PC-9 (cell line): ENCODE results near the gene PLD6. TPM values are rescaled to one million over a fixed set of nuclear protein-coding genes. Genes with fewer than 3 reads are reported as not detected.

ENCODE experiments used
- BruUV-seq: library from RNA; stranded (reverse); fragments of 400-500 nt; replicated peaks from 2 replicates; lab custom pipeline; 2021; lab: Mats Ljungman, UMichigan
- CTCF ChIA-PET: fragments of 300-600 bp; sonication (Branson Sonifier 250); formaldehyde crosslinking; loops from one replicate; lab custom pipeline; 2022; ENCODE audit warnings: antibody characterized with exemption; lab: Charles Lee
- POLR2A ChIA-PET: fragments of 300-600 bp; sonication (Branson Sonifier 250); formaldehyde crosslinking; loops from one replicate; lab custom pipeline; 2022; ENCODE audit warnings: antibody characterized with exemption; ENCODE audit not compliant: unreplicated experiment; lab: Charles Lee
- DNase-seq, 2 experiments: peaks; one replicate each; pipeline versions ENCODE4 v3.0.0 to v3.0.0-alpha.2; 2015 to 2022; ENCODE audit warnings: mixed read lengths in 1 of 2
- H2AFZ ChIP-seq: fragments of 200-600 bp; sonication (generic); 2 replicates; pipeline ENCODE4 v1.8.1; 2017; ENCODE audit warnings: antibody characterized with exemption
- H3F3A ChIP-seq: fragments of 200-600 bp; sonication (generic); 2 replicates; pipeline ENCODE4 v1.8.1; 2017; ENCODE audit warnings: antibody characterized with exemption, mild to moderate bottlenecking, low read depth; ENCODE audit not compliant: insufficient read depth
- H3K27ac ChIP-seq: fragments of 200-600 bp; sonication (generic); 2 replicates; pipeline ENCODE4 v1.6.1; 2016; ENCODE audit warnings: mixed run types
- H3K27me3 ChIP-seq: fragments of 200-600 bp; sonication (generic); 2 replicates; pipeline ENCODE4 v1.6.1; 2016; ENCODE audit warnings: low read depth, mixed run types; ENCODE audit not compliant: insufficient read depth
- H3K36me3 ChIP-seq: fragments of 200-600 bp; sonication (generic); 2 replicates; pipeline ENCODE4 v1.6.1; 2016; ENCODE audit warnings: low read depth, mixed run types
- H3K4me1 ChIP-seq: fragments of 200-600 bp; sonication (generic); replicated peaks from 2 replicates; pipeline ENCODE4 v1.6.1; 2016; ENCODE audit warnings: mixed run types; ENCODE audit not compliant: insufficient read depth
- H3K4me2 ChIP-seq: fragments of 200-600 bp; sonication (generic); 2 replicates; pipeline ENCODE4 v1.6.1; 2017; ENCODE audit warnings: mixed run types
- H3K4me3 ChIP-seq: fragments of 200-600 bp; sonication (generic); 2 replicates; pipeline ENCODE4 v1.6.1; 2016; ENCODE audit warnings: mixed run types
- H3K79me2 ChIP-seq: fragments of 200-600 bp; sonication (generic); 2 replicates; pipeline ENCODE4 v1.6.1; 2017; ENCODE audit warnings: low read depth, mixed run types
- H3K9me2 ChIP-seq: fragments of 200-600 bp; sonication (generic); 2 replicates; pipeline ENCODE4 v1.8.1; 2017; ENCODE audit warnings: mild to moderate bottlenecking; ENCODE audit not compliant: insufficient read depth
- H3K9me3 ChIP-seq: fragments of 200-600 bp; sonication (generic); 2 replicates; pipeline ENCODE4 v1.8.1; 2016; ENCODE audit warnings: low read depth; ENCODE audit not compliant: insufficient read depth
- H4K20me1 ChIP-seq: fragments of 200-600 bp; sonication (generic); 2 replicates; pipeline ENCODE4 v1.8.1; 2017; ENCODE audit not compliant: insufficient read depth
- EZH2 ChIP-seq: fragments of 200-600 bp; sonication (generic); IDR thresholded peaks from 2 replicates; pipeline ENCODE4 v1.8.0; 2017; ENCODE audit warnings: antibody characterized with exemption, low read depth
- intact Hi-C: fragments of 100-400 bp; cut with micrococcal nuclease; formaldehyde crosslinking; loops from one replicate; pipeline ENCODE4 v1.10.0; 2022; ENCODE audit not compliant: unreplicated experiment
- total RNA-seq: library from RNA; stranded (reverse); gene quantifications from 2 replicates; pipeline ENCODE4 v1.2.3, GENCODE V29; 2021
- TF ChIP-seq, protein P1 (sequence below): fragments of 200-600 bp; sonication (generic); conservative IDR thresholded peaks from 2 replicates; pipeline ENCODE4 v1.6.1; 2017; ENCODE audit warnings: mixed run types, antibody characterized with exemption, mild to moderate bottlenecking, moderate library complexity

The PLD6 gene
- total RNA-seq, 1 experiment from 2014 or later: 4.1 TPM

DNA sequence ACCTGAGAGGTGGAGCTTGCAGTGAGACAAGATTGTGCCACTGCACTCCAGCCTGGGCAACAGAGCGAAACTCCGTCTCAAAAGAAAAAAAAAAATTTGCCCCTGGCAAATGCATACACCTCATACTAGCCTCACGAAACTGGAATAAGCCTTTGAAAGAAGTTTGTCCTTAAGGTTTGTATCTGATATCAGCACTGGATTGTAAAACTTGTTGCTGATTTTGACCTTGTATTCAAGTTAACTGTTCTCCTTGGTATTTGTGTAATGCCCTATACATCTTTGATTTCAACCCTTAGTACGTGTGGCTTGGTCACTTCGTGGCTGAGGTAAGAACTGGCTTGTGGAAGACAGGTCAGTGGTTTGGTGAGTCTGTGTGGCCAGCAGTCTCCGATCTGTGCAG is 37.0 kb upstream of the PLD6 start:
- Histone ChIP-seq H3K9me2 (no peaks in the 10 kb centered on the region), H2AFZ (no peak overlapping the region), H3K4me2 (no peak overlapping the region), H3K27ac (no peak overlapping the region), H3K4me3 (no peak overlapping the region), H3K79me2 (no peaks in the 10 kb centered on the region), H3K36me3 (peaks cover 22% of the 10 kb centered on the region; the same call in 1 of the 2 replicates), H4K20me1 (0 out of 2 replicates have a peak, but pooled peaks cover 7% of the 10 kb centered on the region), H3K4me1 (peaks cover 6% of the 10 kb centered on the region; the same call in 1 of the 2 replicates), H3K27me3 (no peaks in the 10 kb centered on the region), H3K9me3 (no peaks in the 10 kb centered on the region), H3F3A (peaks cover 17% of the 10 kb centered on the region)
- POLR2A ChIA-PET: no interaction called here
- CTCF ChIA-PET: interaction anchor here (0.7 kb wide), 1 partner anchor 149 kb away, joined by 3 read pairs; no protein-coding TSS in a partner anchor
- BruUV-seq: no TSS peak
- TF ChIP-seq, protein P1, sequence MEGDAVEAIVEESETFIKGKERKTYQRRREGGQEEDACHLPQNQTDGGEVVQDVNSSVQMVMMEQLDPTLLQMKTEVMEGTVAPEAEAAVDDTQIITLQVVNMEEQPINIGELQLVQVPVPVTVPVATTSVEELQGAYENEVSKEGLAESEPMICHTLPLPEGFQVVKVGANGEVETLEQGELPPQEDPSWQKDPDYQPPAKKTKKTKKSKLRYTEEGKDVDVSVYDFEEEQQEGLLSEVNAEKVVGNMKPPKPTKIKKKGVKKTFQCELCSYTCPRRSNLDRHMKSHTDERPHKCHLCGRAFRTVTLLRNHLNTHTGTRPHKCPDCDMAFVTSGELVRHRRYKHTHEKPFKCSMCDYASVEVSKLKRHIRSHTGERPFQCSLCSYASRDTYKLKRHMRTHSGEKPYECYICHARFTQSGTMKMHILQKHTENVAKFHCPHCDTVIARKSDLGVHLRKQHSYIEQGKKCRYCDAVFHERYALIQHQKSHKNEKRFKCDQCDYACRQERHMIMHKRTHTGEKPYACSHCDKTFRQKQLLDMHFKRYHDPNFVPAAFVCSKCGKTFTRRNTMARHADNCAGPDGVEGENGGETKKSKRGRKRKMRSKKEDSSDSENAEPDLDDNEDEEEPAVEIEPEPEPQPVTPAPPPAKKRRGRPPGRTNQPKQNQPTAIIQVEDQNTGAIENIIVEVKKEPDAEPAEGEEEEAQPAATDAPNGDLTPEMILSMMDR: no peak
- no peak for TF ChIP-seq EZH2
- no peak for DNase-seq
- intact Hi-C loops: no loop called here

DNA sequence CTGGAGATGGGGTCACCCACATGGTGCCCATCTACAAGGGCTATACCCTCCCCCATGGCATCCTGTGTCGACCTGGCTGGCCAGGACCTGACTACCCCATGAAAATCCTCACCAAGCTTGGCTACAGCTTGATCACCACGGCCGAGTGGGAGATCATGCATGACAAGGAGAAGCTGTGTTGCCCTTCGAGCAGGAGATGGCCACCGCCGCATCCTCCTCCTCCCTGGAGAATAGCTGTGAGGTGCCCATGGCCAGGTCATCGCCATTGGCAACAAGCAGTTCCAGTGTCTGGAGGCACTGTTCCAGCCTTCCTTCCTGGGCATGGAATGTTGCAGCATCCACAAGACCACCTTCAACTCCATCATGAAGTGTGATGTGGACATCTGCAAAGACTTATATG is 36.1 kb upstream of the PLD6 start:
- Histone ChIP-seq H3K79me2 (no peaks in the 10 kb centered on the region), H3K4me2 (no peak overlapping the region), H3K4me3 (no peak overlapping the region), H3K9me2 (no peaks in the 10 kb centered on the region), H3K27me3 (no peaks in the 10 kb centered on the region), H3K4me1 (peaks cover 8% of the 10 kb centered on the region; the same call in 1 of the 2 replicates), H3K9me3 (no peaks in the 10 kb centered on the region), H3K27ac (no peak overlapping the region), H3F3A (peaks cover 16% of the 10 kb centered on the region), H4K20me1 (0 out of 2 replicates have a peak, but pooled peaks cover 7% of the 10 kb centered on the region), H2AFZ (no peak overlapping the region), H3K36me3 (peaks cover 15% of the 10 kb centered on the region; the same call in 1 of the 2 replicates)
- intact Hi-C loops: no loop called here
- ChIA-PET POLR2A (no interaction called here), CTCF (interaction anchor here (0.5 to 0.7 kb wide), 2 partner anchors 15 to 148 kb away, joined by 3 to 6 read pairs; no protein-coding TSS in a partner anchor)
- DNase-seq: no peak
- TF ChIP-seq, protein P1: no peak
- TF ChIP-seq EZH2: no peak
- BruUV-seq: no TSS peak

DNA sequence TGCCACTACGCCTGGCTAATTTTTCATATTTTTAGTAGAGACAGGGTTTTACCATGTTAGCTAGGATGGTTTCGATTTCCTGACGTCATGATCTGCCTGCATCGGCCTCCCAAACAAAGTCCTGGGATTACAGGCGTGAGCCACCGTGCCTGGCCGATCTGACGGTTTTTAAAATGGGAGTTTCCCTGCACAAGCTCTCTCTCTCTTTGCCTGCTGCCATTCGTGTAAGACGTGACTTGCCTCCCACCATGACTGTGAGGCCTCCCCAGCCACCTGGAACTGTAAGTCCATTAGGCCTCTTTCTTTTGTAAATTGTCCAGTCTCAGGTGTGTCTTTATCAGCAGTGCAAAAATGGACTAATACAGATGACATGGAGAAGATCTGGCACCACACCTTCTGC is 35.5 kb upstream of the PLD6 start:
- H4K20me1 ChIP-seq: 0 out of 2 replicates have a peak, but pooled peaks cover 6% of the 10 kb centered on the region
- H2AFZ ChIP-seq: no peak overlapping the region
- intact Hi-C loops: no loop called here
- H3F3A ChIP-seq: peaks cover 10% of the 10 kb centered on the region
- ChIA-PET CTCF (interaction anchor here (0.5 kb wide), 1 partner anchor 15 kb away, joined by 6 read pairs; no protein-coding TSS in a partner anchor), POLR2A (no interaction called here)
- H3K9me2 ChIP-seq: no peaks in the 10 kb centered on the region
- H3K27ac ChIP-seq: no peak overlapping the region
- no peak overlapping the region for H3K4me3 ChIP-seq
- H3K9me3 ChIP-seq: no peaks in the 10 kb centered on the region
- H3K79me2 ChIP-seq: peaks cover 4% of the 10 kb centered on the region
- peaks cover 8% of the 10 kb centered on the region; the same call in 1 of the 2 replicates for H3K4me1 ChIP-seq
- TF ChIP-seq EZH2: no peak
- TF ChIP-seq, protein P1: no peak
- BruUV-seq: no TSS peak
- no peak overlapping the region for H3K4me2 ChIP-seq
- no peaks in the 10 kb centered on the region for H3K27me3 ChIP-seq
- DNase-seq: no peak
- H3K36me3 ChIP-seq: peaks cover 9% of the 10 kb centered on the region; the same call in 1 of the 2 replicates
